Sciatic nerve (tissue), 2 donors: Measurements from ENCODE around the gene COG6. TPM values are rescaled to one million over a fixed set of nuclear protein-coding genes. Genes with fewer than 3 reads are reported as not detected.

Source experiments
- ATAC-seq: fragments of 200-7000 bp; cut with Tn5 transposase; one replicate; pipeline ENCODE4 v1.9.1; 2020; ENCODE audit warnings: mild to moderate bottlenecking, moderate library complexity
- DNase-seq: peaks from one replicate; pipeline ENCODE4 v3.0.0-alpha.2; 2020; ENCODE audit warnings: low spot score
- intact Hi-C: fragments of 100-400 bp; cut with DNase I; formaldehyde crosslinking; loops from one replicate; pipeline ENCODE4 v1.14.2; 2022
- total RNA-seq: library from RNA; stranded (reverse); fragmentation: NEBNext Ultra II Directional; extraction: Animal tissue kit (Norgen Biotek cat#: 25700); gene quantifications from one replicate; pipeline ENCODE4 v1.2.1, GENCODE V29; 2021
- donor health status: DM: no; HTN: no; CAD: no.
- donor health status: DM: no; HTN: no; CAD: no.

COG6 gene
- total RNA-seq, 1 donor from 2014 or later, result 41.6 TPM

DNA sequence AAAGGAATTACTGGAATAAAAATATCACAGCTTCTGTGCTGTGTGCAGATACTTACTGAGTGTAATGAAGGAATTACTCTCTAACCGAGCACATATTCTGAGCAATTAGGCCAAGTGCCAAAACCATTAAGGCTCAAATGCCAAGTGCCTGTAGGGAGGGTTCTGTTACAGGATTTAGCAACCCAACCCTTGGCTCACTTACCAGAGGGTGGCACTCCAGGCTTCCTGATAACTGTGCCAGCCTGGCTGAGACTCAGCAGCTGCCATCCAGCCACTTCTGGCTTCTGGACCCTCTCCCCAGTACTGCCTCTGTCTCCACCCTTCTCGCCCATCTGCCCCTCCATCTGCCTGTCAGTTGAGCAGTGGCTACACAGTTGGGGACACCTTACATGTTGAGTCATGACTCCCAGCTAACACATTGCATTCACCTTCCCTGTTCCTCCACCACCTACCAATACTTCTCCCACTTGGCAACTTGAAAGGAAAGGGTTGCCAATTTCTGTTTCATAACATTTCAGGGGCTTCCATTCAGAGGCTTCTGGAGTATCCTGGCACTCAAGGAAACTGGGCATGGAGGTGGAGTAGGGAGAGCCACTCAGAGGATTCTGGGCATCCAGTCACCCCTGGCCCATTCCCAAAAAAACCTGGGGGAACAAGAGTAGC is 110.5 kb downstream of the COG6 start:
- DNase-seq (peak; percentile 64), ATAC-seq (peak; percentile 86)
- intact Hi-C loops, result loop anchor here (5.0 kb wide), 1 partner anchor 916 kb away; no protein-coding TSS in a partner anchor

DNA sequence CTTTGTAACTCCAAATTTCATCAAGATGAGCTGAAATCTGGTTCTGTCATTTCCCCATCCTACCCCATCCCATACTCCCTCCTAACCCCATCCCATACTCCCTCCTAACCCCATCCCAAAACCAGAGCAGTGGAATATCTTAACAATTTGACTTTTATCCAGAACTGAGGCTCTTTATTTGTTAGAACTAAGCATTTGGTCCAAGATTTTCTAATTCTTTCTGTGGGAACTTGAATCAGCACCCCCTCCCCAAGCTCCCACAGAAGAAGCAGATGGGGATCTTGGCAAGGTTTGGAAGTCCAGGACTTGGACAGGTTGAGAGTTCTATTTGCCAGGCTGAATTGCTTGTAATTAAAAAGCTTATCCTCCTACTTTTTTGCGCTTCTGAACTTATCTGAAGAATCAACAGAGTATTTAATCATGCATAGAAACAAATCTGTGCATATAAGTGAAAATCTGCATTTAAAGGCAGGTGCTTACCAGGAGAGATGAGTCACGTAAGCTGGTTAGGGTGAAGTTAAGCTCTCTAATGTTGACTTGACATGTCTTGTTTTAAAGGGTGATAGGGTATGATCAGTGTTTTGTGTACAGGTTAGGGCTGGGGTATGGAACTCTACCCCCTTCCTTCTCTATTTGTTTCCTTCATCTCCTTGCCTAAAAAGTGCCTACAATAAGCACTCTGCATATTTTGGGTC is 111.1 kb downstream of the COG6 start:
- no peak for DNase-seq
- intact Hi-C loops, result loop anchor here (5.0 kb wide), 1 partner anchor 916 kb away; no protein-coding TSS in a partner anchor

DNA sequence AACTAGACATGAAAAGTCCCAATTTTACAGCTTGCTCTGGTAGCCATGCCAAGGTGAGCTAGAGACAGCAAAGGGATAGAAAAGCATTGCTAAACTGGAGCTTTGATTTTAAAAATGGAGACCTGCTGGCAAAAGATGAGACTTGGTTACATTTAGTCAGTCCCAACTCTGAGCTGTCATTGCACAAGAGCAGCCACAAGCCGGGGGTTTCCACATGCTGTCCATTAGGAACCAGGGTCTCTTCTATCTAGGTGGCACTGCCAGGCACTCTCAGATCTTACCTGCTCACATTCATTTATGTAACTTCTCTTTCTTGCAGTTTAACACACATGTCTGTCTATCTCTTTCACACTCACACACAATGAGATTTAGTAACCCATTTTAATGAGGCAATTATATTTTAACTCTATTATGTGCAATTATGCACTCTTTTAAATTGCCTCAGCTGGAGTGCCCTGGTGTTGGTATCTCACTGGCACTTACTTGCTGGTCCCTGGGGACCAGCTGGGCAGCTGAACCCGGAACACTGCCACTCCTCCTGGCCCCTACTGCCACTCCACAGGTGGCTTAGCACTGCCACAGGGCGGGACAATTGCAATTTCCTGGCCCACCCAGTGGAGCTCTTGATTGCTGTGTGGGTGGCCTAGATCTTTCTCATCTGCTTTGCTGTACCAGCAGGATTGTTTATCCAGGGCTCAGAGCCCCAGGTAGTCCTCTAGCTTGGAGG is 112.5 kb downstream of the COG6 start:
- ATAC-seq (no peak), DNase-seq (no peak)

More for the DNA sequence above, 111.1 kb downstream of the COG6 start:
- peak; percentile 56 for ATAC-seq

DNA sequence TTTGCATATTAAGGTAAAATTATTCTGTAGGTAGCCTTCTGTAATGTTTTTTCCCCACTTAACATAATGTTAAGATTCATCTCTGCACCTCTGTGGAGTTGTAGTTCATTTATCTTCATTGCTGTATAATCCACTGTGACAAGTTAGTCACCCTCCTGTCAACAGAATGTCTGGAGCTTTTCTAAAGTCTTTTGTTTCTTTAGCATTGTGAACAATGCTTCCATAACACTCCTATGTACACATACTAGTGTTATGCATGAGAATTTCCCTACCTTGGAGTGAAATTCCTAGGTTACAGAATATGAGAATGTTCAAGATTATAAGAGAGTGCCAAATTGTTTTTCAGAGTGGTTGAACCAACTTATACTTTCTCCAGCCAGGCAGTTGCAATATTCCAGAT is 113.5 kb downstream of the COG6 start:
- no peak for ATAC-seq
- intact Hi-C loops, result loop anchor here (5.0 kb wide), 1 partner anchor 913 kb away; no protein-coding TSS in a partner anchor

More for the DNA sequence above, 112.5 kb downstream of the COG6 start:
- intact Hi-C loops, result loop anchor here (5.0 kb wide), 1 partner anchor 914 kb away; no protein-coding TSS in a partner anchor

DNA sequence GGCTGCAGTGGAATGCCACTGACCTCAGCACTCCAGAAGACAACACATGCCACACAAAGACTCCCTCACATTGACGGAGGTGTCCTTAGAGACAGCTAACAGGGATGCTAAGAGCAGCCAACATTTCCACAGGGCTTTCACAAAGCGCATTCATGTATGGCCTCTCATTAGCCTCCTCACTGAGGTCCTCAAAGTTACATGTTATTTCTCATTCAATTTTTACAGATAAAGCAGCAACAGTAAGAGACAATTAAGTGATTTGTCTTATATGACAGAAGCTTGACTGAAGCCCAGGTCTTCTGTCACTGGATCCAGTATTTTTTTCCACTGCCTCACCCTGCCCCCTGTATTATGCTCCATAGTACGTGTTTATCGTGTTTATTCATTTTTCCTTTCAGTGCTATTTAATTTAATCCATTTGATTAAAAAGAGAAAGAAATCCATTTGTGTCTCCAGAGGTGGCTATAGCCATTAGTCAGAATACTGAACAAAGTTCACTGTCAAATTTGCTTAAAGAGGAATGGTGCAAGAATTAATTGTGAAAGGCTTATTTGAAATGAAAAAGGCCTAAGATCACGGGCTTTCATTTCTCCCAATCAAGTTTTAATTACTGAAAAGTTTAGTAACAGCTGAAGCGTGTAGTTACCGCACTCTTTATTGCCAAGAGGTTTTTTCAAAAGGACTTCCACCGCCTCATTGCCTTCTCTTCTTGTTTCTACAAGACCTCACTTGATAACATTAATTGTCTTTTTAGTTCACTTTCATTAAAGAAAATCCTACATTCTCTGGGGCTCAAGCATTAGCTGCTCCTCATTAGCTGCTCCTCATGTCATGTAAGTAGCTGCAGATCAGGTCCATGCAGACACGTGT is 115.0 kb downstream of the COG6 start:
- no peak for ATAC-seq
- intact Hi-C loops, result no loop called here

More for the DNA sequence above, 113.5 kb downstream of the COG6 start:
- DNase-seq, result no peak

DNA sequence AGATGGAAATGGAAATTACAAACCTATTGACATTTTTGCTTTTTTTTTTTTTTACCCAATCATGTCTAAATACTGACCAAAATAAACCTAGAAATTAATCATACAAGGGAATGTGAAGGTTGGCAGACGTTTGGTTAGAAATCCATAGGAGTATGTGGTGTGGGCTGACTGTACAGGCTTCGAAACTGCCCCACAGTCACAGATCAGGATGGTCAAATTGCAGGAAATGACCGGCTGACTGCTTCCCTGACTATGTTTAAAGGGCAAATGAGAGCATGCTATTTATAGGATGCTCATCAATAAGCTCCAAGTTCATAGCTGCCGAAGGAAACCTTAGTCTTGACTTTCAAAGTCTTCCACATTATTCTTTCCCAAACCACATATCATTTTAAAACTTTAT is 118.4 kb downstream of the COG6 start:
- no peak for ATAC-seq
- intact Hi-C loops, result no loop called here
- no peak for DNase-seq

More for the DNA sequence above, 115.0 kb downstream of the COG6 start:
- no peak for DNase-seq

DNA sequence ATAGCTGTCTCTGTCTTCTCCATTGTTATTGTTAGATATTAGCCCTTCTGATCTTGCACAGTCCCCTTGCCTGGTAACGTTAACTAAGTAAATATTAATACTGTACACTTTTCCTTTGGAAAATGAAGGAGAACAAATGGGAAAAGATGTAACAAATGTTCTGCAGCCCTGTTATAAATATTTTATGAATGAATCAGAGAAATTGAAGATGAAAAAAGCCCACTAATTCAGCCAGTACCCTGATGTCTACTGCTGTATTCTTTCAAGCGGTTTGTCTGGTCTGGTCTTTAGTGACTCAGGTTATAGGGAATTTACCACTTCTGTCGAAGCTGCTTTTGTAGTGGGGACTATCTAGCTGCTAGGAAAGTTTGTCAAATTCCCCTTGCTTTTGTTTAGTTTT is 121.0 kb downstream of the COG6 start:
- ATAC-seq, result no peak
- intact Hi-C loops, result no loop called here
- DNase-seq, result no peak

DNA sequence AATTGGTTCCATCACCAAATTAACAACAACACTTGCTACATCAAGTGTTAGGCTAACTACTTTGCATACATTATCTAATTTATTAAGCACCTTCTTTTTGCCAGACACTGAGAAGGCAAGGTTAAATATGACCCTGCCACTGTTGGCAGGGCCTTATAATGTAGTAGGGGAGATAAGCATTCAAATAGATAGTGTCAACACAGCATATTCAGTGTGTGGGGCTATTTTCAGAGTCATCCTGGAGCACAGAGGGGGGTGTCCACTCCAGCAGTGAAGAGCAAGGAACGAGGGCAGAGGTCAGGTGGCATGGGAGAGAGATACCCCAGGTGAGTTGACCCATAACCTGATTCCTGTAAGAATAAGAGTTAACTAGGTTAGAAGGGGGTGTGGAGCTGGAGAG is 121.6 kb downstream of the COG6 start:
- no peak for ATAC-seq

DNA sequence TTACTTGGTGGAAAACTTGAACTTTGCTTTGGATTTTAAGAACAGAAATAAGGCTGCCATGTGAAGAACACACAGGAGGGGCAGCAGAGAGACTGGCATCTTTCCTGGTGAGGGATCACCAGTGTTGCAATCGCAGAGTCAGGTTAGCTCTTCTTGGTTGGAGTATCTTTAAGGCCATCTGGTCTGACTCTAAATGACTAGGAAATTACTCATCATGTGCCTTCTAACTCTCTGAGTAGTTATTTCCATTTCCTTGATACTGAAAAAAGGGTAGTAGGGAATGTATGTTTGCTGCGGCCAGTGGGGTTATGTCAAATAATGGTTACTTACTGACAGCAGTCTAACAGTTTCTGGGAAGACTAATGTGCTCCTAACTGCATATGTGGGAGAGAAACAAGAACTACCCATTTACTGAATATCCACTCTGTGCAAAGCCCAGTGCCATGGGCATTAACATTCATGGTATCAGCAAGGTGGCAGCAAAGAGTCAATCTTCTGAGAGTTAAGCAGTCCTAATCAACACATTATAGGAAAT is 122.1 kb downstream of the COG6 start:
- no peak for DNase-seq
- no peak for ATAC-seq
- intact Hi-C loops, result no loop called here

More for the DNA sequence above, 121.6 kb downstream of the COG6 start:
- intact Hi-C loops, result no loop called here
- no peak for DNase-seq

DNA sequence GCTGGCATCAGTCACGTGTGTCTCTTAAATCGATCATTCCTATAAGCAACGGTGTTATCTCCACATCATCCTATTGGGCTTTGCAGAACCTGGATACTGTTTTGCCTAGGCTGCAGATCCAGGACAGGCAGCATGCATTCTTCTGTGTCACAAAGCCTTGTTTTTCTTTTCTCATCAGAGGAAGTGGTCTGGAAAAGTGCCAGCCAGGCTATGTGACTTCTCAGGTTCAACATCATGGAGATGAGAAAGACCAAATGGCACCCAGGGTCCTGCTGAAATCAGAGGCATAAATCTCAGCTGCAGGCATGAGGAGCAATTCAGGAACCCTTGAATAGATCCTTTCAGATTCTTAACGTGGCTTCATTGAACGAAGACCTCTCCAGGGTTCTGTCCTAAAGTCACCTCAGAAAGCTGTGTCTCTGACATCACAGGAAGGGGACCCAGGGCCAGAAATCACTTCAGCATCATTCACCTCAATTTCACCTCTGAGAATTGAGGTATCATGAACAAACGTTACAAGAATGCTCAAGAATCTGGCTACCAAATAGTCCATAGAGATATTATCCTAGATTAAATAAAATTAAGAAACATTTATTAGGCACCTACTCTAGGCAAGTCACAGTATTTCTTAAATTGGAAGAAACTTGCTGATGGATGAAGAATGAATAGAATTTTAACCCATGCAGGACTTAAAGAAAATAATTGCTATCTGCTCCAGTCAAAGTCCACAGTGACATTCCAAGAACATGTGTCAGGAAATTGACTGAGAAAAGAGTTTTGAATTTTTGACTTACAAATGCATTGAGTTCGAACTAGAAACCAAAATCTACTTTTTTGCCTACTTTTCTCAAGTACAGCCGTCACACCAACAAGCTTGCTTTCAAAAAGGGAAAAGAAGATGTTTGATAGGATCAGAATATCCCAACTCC is 124.1 kb downstream of the COG6 start:
- ATAC-seq, result peak; percentile 73
- no peak for DNase-seq
- intact Hi-C loops, result loop anchor here (10.0 kb wide), 1 partner anchor 165 kb away; no protein-coding TSS in a partner anchor

DNA sequence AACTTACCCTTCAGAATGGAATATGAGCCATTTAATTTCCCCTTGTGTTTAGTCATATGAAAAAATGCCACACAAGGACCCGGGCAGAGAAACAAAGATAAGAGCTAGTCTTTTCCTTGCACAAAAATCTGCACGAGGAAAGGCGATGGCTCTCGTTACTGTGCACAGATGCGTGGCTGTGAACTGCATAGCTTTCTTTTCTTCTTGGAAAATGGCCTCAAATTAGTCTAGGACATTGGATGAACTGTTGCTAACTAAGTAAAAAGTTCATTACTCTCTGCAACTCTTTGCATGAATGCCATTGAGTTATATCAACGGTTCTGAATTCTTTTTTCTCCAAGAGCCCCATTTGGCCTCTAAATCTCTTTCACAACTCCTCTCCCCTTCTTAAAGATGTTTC is 125.2 kb downstream of the COG6 start:
- no peak for DNase-seq
- intact Hi-C loops, result loop anchor here (10.0 kb wide), 1 partner anchor 164 kb away; no protein-coding TSS in a partner anchor
- peak; percentile 57 for ATAC-seq

DNA sequence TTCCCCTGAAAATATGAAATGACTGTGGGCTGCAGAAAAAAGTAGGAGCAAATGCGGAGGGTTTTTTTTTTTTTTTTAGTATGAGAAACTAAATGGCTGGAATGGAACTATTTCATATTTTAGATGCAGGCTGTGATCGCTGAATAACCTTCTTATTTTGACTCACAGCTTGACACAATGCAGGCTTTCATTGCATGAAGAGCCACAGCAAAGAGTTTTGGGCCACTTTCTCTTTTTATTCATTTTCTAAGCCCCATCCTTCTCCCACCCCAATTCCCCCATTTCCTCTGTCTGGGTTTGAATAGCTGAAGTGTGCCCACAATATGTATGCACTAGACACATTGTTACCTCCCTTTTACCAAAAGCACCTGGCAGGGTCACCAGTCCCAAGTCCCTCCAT is 125.9 kb downstream of the COG6 start:
- DNase-seq (no peak), ATAC-seq (peak; percentile 64)
- intact Hi-C loops, result loop anchor here (10.0 kb wide), 1 partner anchor 163 kb away; no protein-coding TSS in a partner anchor

DNA sequence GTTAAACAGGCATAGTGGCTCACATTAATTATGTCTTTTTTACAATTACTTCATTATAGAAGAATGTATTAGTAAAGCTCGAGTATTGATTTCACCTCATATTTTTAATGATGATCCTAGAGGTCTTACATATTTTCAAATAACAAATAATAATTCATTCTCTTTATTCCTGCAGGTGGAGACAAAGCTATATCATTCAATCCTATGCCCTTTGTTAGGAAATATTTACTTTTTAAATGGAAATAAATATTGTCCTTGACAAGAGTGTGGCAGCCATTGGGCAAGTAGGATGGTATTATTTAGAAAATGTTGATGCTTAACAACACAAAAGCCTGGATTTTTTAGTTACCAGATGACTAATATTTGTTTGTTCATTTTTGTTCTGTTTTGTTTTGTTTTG is 127.6 kb downstream of the COG6 start:
- intact Hi-C loops, result loop anchor here (10.0 kb wide), 1 partner anchor 162 kb away; no protein-coding TSS in a partner anchor
- no peak for ATAC-seq
- no peak for DNase-seq

DNA sequence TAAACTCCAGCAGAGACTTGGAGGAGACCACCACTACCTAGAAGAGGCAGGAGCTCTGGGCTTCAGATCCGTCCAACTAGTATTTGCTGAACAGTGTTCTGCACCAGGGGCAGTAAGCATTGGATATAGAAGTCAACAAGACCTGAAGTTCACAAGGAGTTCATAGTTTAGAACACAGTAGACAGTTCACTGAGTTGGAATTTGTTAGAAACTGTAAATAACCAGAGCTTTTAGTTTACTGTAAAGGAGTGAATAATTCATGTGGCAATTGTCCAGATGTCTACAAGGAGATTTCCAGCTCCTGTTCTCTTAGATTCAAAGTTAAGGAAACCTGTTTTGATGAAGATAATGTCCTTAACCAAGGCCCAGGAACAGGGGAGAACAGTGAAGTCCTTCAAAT is 128.9 kb downstream of the COG6 start:
- intact Hi-C loops, result loop anchor here (10.0 kb wide), 1 partner anchor 160 kb away; no protein-coding TSS in a partner anchor
- DNase-seq (no peak), ATAC-seq (no peak)

DNA sequence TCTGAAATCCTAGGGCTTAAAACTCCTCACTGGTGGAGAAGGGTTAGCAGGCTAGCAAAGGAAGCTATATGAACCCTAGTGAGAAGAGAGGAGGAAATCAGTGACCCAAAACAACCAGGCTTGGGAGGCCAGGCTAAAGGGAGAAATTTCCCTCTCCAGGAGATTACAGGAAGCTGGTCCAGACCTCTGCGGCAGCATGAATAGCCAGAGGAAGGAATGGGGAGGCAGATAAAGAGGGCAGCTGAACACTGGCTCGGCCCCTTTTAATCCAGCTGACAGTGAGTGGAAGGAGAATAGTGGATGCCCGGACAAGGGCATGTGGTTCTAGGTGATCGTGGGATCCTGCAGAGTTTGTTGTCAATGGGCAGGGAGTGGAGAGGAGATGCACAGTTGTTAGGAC is 130.6 kb downstream of the COG6 start:
- ATAC-seq (no peak), DNase-seq (no peak)
- intact Hi-C loops, result loop anchor here (10.0 kb wide), 1 partner anchor 159 kb away; no protein-coding TSS in a partner anchor

DNA sequence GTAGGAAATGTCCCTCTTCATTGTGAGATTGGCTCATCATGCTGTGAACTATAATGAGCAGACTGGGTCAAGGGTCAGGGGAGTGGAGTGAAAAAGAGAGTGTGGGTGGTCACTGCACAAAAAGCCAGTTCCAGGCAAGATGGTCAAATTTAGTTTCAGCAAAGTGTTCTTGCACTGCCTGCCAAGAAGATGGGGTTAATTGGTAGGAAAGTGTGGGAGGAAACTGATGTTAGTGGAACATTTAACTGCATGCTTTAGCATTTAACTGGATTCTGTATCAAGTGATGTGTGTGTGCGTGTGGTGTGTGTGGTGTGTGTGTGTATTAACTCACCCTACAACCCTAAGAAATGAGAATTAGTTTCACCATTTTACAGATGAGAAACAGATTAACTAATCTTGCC is 131.6 kb downstream of the COG6 start:
- ATAC-seq (peak; percentile 57), DNase-seq (no peak)
- intact Hi-C loops, result loop anchor here (10.0 kb wide), 1 partner anchor 158 kb away; no protein-coding TSS in a partner anchor

DNA sequence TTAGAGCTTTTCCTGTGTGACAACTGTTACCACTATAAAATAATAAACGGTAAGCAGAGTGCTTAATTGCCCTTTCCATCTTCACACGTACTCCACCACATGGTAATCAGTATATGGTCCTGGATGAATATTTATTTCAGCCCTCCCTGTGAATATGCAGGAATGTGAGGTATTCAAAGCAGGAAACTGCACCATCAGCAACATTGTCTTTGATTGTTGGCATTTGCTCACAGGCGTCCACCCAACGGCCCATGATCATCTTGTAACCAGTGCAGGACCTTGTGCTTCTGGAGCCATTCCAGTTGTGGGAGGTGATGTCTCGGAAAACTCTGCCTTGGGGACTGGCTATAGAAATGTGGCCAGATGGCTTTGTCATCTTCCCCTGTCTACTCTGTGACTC is 132.6 kb downstream of the COG6 start:
- intact Hi-C loops, result loop anchor here (10.0 kb wide), 1 partner anchor 157 kb away; no protein-coding TSS in a partner anchor
- no peak for ATAC-seq
- DNase-seq, result no peak
